Left hindlimb (tissue), 1 donor: Measurements from ENCODE around the gene ACSF2.
A peak's percentile ranks its signal among the peaks of the same experiment; 100 is the strongest.
"Not testable (repeated sequence)": the region's sequence is repeated elsewhere in the genome, so short reads cannot be mapped to it uniquely, and the experiment has no call there.

Experiments used
- DNase-seq: peaks from one replicate; pipeline ENCODE4 v3.0.0-alpha.2; 2018

The ACSF2 gene

DNA sequence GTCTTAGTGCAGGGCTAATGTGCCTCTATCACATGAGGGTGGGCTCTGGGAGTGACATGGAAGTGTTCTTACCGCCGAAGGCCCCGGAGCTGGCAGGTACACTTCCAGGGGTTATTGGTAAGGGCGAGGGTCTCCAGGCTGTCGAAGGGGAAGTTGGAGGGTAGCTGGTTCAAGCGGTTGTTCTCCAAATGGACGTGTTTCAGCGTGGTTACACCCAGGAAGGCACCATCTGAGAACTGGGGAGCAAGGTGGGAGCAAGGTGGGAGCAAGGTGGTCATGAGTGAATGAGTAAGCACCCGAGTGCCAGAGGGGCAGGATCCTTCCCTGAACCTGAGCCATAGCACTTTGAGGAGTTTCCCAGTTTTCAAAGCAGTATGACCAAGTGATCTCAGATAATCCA, 39.6 kb downstream of the ACSF2 start:
- DNase-seq: no peak

DNA sequence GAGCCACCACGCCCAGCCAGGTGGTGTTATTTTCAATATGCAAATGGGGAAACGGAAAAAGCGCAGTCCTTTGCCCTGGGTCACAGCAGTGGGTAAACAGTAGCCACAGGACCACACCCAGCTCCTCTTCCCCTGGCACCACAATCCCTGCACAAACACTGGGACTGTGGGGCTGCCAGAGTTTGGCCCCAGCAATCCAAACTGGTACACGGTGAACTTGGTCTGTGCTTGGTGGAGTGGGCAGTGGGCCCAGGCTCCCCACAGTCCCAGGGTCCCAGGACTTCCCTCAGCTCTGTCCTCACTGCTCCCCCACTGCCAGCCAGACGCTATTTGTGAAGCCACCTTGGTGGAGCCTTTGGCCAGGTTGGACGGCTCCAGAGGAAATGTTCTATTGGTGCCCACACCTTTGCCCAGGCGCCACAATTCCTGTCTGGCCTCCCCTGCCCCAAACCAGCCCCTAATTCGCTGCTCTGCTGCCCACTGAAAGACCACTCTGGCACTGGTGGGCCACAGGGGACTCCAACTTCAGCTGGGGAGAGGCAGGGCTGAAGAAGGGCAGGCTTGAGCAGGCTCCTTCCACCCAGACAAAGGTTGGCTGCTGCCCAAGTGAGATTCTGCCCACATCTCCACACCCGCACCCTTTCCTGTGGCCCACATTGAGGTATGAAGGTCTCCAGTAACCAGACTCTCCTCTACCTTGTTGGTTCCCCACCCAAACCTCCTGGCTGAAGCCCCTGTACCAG, 40.5 kb downstream of the ACSF2 start:
- DNase-seq: no peak

DNA sequence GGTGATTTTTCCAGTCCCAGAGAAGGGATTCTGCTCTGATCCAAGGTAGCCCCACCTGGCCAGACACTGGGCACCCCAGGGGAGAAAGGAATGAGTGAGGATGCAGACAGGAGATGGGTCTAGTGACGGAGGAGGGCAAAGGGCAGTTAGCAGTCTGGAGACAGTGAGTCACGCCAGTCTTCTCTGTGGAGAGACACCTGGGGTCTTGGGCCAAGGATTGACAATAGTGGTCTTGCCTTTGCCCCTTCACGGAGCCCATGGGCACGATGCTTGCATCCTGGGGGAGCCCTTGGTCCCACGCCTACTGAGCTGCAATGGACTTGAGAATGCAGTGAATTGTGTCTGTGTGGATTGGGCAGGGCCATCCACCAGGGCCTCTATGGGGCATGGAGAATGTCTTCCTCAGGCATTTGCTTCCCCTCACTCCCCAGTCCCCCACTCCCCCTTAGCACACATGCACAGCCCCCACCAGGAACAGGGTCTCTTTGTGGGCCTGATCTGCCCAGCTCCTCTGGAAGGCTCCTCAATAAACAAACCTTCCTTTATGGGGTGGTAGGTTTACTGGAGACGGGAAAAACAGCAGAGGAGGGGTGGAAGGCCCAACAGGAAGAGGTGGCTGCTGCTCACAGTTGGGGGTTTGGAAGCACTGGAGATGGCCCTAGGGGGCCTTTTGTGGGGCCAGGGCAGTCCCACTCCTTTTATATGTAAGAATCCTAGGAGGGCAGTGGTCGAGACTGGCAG, 41.3 kb downstream of the ACSF2 start:
- DNase-seq: no peak

DNA sequence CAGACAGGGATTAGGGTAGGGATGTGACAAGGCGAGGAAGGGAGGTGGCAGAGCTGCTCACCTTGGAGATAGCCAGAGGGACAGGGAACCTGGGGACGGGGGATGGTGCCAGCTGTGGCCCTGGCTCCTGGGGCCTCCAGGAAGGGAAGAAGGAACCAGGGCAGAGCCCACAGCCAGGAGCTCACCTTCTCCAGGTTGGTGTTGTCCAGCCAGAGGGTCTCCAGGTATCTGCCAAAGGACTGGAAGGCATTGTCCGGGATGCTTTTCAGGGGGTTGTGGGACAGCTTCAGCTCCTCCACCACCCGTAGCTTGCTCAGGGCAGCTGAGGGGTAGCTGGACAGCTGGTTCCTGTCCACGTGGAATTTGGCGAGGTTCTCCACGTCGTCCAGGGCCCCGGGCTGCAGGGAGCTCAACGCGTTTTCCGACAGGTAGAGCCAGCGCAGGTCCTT, 41.9 kb downstream of the ACSF2 start:
- DNase-seq: no peak

DNA sequence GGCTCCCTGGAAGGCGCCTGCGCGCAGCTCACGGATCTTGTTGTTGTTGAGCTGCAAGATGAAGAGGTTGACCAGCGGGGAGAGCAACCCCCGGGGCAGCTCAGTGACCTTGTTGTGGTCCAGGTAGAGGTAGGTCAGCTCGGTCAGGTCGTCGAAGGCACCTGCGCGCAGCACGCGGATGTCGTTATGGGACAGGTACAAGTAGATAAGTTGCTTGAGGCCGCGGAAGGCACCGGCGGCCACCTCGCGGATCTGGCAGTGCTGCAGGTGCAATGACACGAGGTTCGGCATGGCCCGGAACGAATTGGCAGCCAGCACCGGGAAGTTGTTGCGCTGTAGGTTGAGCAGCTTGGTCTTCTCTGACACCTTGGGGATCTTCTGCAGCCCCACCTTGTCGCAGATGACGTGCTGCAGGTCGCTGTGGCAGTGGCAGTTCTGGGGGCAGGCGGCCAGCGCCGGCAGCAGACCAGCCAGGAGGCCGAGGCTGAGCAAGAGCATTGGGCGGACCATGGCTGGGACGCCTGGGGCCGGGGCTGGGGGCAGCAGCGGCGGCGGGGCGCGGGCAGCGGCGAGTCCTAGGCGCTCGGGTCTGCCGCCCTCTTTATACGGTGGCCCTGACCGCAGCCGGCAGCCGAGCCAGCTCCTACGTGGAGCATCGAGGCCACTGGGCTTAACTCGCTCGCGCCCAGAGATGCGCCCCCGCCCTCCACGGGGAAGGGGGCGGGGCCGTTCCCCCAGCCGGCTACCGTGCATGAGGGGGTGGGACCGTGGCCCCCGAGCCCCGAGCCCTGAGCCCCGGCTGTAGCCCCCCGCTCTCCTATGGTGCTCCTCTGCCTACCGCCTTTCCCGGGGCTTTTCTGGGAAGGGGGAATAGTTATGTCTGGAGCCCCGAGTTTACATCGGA, 42.5 kb downstream of the ACSF2 start, which contains the start of gene CHAD:
Gene CHAD, minus strand, starts transcription at position 577 of the 904 bp plus-strand sequence. Its CDS starts 67 bp downstream, at position 510.
- DNase-seq: peak; percentile 70

DNA sequence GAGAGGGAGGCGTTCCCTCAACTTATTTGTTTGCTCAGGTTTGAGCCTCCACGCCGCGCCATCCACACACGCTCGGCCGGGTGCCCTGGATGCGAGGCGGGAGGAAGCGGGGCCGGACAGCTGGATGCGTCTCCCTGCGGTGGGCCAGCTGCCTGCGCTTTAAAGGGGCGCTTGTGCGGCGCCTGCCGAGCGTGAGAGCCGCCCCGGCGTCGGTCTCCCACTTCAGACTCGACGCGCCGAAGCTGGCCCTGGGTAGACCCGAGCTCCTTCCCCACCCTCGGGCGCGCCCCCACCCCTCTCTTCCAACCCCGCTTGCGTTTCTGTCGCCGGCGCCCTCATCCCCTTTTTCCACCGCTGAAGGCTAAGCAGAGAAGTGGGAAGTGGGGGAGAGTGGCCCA, 43.2 kb downstream of the ACSF2 start:
- peak; percentile 57 for DNase-seq

DNA sequence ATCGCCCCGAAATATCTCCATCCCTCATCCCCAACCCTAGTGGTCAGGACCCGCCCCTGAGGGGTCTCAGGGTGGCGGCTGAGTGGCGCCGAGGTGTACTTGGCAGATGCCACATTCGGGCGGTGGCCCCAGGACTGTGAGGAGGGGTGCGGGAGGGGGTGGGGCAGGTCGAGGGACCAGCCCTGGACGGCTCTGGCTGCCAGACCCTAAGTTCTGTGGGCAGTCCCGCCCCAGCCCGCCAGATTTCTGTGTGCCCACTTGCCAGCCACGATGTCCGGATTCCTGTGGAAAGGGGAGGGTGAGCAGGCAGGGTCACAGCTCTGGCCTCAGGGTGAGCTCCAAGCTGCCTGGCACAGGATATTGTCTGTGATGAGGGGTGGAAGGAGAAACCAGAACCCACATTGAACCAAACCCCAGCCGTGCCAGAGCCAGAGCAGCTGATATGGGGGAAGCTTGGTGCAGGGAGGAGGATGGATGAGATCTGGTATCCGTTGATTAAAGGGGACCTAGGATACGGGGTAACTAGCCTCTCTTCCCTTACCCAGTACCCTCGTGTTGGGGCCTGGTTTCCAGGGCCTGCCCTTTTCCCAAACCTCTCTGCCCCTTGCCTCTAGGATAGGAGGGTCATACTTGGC, 43.8 kb downstream of the ACSF2 start:
- peak; percentile 61 for DNase-seq

DNA sequence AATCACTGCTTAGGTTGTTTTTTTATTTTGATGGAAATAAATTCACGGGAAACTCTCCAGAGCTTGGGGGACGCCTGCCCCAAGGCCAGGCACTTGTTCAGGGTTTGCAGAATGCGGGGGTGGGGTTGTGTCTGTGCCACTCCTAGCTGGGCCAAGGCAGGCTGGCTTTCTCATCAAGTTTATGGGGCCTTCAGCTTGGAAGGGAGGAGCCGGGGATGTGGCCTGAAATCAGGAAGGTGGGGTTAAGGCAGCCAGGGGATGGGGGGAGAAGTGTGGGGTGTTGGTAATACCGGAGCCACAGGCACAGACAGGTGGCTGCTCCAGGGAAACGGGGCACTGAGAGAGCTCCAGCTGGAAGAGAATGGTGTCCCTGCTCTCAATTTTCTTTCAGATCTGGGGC, 44.4 kb downstream of the ACSF2 start:
- peak; percentile 73 for DNase-seq

DNA sequence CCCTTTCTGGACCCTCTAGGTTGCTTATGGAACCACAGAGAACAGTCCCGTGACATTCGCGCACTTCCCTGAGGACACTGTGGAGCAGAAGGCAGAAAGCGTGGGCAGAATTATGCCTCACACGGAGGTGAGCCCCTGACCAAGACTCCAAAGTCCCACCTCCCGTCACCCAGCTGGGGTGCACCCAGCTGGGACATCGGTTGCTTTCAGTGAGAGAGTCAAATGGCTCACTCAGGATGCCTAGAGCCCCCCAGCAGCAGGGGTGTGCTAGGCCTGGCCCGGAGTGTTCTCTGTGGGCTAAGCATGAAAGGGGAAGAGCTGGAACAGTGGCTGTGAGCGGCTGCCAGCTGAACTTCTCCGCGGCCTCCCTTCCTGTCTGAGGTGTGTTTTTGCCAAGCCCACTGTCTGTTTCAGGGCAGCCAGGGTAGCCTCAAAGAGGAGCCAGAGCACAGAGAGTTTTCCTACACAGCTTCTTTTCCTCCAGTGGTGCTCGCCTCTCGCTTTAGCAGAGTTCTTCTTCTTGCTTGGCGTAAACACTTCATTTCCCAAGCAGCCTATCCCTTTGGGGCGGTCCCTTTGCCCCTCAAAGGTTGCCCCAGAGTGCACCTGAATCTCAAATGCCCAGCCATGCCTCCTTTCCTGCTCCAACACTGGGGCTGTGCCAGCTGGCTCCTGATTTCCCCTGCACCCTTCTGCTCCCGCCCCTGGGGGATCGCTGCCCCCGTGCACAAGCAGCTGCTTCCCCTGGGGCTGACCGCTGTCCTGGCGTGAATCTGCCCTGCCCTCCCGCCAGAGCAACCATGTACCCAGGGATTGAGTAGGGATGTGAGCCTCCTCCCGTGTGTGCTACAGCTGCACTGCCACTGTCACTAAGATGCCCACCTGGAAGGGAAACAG, 45.2 kb downstream of the ACSF2 start:
- DNase-seq: peak; percentile 72

DNA sequence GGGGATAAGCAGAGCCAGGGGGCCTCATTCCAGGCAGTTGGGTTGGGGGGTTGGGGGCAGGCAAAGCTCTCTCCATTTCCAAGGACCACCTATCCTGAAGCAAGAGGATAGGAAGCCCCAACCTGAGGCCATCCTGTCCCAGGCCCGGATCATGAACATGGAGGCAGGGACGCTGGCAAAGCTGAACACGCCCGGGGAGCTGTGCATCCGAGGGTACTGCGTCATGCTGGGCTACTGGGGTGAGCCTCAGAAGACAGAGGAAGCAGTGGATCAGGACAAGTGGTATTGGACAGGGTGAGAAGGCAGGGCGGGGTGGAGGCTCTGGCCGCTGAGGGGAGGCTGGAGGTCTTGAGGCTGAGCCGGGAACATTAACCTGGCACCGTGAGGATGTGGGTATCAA, 46.3 kb downstream of the ACSF2 start:
- no peak for DNase-seq

DNA sequence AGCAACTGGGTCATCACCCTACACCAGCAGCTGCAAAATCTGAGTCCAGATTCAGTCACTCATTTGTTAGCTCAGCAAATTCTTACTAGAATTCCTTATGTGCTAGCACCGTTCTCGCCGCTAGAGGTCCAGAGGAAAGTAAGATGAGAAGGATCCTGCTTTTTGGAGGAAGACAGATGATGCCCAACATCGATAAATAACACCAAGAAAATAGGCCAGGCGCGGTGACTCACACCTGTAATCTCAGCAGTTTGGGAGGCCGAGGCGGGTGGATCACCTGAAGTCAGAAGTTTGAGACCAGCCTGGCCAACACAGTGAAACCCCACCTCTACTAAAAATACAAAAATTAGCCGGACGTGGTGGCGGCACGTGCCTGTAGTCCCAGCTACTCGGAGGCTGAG, 46.7 kb downstream of the ACSF2 start:
- not testable (repeated sequence) for DNase-seq

DNA sequence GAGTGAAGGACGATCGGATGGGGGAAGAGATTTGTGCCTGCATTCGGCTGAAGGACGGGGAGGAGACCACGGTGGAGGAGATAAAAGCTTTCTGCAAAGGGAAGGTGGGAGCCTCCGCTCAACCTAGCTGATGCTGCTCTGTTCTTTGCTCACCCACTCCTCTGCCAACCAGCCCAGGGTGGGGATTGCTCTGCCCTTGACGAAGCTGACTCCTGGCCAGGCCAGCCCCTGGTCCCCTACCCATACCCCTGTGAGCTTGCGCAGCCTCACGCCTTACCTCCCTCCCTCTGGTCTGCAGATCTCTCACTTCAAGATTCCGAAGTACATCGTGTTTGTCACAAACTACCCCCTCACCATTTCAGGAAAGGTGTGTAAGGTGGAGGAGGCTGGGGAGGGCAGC, 47.9 kb downstream of the ACSF2 start:
- no peak for DNase-seq

DNA sequence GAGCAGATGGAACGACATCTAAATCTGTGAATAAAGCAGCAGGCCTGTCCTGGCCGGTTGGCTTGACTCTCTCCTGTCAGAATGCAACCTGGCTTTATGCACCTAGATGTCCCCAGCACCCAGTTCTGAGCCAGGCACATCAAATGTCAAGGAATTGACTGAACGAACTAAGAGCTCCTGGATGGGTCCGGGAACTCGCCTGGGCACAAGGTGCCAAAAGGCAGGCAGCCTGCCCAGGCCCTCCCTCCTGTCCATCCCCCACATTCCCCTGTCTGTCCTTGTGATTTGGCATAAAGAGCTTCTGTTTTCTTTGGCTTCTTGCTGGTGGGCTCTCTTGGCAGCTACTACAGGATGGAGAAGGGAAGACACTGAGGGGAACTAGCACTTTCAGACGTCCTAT, 48.5 kb downstream of the ACSF2 start:
- no peak for DNase-seq

DNA sequence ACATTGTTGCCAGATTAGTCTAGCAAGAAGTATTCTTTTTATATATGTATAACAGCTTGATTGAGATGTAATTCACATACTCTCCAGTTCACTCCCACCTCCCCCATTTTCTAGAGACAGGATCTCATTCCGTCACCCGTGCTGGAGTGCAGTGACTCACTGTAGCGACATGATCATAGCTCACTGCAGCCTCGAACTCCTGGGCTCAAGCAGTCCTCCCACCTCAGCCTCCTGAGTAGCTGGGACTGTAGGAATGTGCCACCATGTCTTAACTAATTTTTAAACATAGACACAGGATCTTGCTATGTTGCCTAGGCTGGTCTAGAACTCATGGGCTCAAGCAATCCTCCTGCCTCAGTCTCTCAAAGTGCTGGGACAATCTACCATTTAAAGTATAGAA, 49.3 kb downstream of the ACSF2 start:
- no peak for DNase-seq

DNA sequence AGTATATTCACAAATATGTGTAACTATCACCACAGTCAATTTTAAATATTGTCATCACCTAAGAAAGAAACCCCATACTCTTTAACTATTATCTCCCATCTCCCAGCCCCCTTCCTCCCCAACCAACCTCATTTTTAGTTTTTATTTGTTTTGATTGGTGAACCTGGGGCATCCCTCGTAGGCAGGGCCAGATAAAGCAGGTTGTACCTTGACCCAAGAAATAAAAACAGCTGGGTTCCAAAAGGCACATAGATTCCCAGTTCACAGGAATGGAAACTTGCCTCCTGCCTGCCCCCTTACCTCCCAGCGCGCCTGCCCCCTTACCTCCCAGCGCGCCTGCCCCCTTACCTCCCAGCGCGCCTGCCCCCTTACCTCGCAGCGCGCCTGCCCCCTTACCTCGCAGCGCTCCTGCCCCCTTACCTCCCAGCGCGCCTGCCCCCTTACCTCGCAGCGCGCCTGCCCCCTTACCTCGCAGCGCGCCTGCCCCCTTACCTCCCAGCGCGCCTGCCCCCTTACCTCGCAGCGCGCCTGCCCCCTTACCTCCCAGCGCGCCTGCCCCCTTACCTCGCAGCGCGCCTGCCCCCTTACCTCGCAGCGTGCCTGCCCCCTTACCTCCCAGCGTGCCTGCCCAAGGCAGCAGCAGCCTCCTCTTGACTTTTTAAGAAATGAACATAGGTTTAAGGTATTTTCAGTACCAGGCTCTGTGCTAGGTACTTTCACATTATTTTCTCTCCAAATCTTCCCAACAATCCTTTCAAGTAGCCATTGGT, 49.9 kb downstream of the ACSF2 start:
- not testable (repeated sequence) for DNase-seq

DNA sequence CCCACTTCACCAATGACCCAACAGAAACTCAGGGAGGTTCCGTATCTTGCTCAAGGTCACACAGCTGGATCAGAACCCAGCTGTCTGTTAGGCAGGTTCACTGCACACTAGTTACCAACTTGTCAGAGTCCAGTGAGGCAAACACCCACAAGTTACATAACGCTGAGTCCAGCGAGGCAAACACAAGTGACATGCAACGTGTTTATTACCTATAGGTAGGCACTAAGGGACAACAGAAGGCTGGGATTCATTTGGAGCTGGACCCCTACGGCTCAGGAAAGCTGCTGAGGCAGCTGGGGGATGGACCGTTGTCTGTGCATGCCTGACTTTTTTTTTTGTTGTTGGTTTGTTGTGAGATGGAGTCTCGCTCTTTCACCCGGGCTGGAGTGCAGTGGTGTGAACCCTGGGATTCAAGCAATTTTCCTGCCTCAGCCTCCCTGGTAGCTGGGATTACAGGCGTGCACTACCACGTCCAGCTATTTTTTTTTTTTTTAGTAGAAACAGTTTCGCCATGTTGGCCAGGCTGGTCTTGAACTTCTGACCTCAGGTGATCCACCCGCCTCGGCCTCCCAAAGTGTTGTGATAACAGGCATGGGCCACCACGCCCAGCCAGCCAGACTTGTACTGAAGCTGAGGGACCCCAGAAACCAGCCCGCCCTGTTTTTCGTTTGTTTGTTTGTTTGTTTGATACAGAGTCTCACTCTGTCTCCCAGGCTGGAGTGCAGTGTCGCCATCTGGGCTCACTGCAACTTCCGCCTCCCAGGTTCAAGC, 50.7 kb downstream of the ACSF2 start:
- no peak for DNase-seq

DNA sequence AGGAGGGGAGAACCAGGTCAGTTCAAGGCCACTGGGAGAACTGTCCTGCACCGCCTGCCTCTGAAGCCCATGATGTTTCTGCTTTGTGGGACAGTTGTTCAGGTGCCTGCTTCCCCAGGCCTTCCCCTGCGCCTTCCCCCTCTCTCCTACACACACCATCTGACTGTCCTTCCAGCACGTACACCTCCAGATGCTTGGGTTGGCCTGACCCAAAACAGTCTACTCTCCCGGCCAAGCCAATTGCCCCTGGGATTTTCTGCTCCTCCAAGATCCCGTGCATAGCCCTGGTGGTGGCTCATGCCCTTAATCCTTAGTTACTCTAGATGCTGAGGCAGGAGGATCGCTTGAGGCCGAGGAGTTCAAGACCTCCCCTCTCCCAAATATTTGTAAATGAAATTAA, 52.0 kb downstream of the ACSF2 start:
- DNase-seq: no peak

DNA sequence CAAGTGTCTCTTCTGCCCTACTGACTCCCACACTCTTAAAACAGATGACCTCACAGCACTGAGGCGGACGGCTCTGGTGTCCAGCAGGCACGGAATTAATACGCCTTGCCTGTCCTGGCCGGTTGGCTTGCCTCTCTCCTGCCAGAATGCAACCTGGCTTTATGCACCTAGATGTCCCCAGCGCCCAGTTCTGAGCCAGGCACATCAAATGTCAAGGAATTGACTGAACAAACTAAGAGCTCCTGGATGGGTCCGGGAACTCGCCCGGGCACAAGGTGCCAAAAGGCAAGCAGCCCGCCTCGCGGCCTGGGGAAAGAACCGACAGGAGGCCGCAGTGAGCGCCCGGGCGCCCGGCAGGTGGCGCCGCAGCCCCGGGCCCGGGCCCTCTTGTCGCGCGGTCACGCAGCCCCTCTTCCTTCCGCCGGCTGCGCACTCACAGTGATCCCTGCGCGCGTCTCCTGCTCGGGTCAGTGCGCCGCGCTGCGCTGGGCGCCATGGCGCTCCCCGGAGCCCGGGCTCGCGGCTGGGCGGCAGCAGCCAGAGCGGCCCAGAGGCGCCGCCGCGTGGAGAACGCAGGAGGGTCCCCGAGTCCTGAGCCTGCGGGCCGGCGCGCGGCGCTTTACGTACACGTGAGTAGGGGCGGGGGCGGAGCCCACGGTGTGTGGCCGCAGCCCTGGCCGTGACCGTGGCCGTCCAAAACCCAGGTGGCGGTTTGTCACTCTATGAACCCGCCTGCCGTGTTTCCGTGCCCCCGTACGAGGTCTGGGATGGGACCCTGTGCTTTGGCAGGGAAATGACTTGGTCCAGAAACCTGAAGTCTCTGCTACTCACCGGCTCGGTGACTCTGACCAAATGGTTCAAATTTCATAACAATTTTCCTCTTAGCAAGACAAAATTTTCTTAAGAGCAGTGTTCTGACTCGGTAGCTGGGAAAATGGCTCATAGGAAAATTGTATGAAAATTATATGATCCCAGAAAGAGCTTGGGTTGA, 52.7 kb downstream of the ACSF2 start, which contains the start of gene RSAD1:
Gene RSAD1, plus strand, starts transcription at position 470 of the 991 bp plus-strand sequence. Its CDS starts 25 bp downstream, at position 495.
- DNase-seq: peak; percentile 91
